H9 (cell line): ENCODE data around the gene ZNF768. TPM values are rescaled to one million over a fixed set of nuclear protein-coding genes. Genes with fewer than 3 reads are reported as not detected.

Experiments
- DNase-seq: peaks from one replicate; pipeline ENCODE4 v3.0.0-alpha.2; 2017
- H2AFZ ChIP-seq: one replicate; pipeline ENCODE4 v1.6.1; 2013; ENCODE audit warnings: mild to moderate bottlenecking, low read length, control low read depth, moderate library complexity
- H2AK5ac ChIP-seq: 2 replicates; pipeline ENCODE4 v1.6.1; 2013; ENCODE audit warnings: low read length, control low read depth, mixed read lengths; ENCODE audit not compliant: insufficient read length
- H2BK120ac ChIP-seq: one replicate; pipeline ENCODE4 v1.6.1; 2013; ENCODE audit warnings: low read depth, mild to moderate bottlenecking, low read length, control low read depth, inconsistent platforms; ENCODE audit not compliant: poor library complexity, severe bottlenecking
- H2BK12ac ChIP-seq: 2 replicates; pipeline ENCODE4 v1.6.1; 2013; ENCODE audit warnings: low read length, control low read depth, mixed read lengths, low read depth; ENCODE audit not compliant: insufficient read length
- H2BK15ac ChIP-seq: 2 replicates; pipeline ENCODE4 v1.6.1; 2013; ENCODE audit warnings: low read depth, low read length, control low read depth
- H2BK20ac ChIP-seq: one replicate; pipeline ENCODE4 v1.6.1; 2013; ENCODE audit warnings: low read depth, mild to moderate bottlenecking, low read length, control low read depth, inconsistent platforms; ENCODE audit not compliant: poor library complexity, severe bottlenecking
- H2BK5ac ChIP-seq: 2 replicates; pipeline ENCODE4 v1.6.1; 2013; ENCODE audit warnings: low read length, control low read depth, mixed read lengths; ENCODE audit not compliant: insufficient read length
- H3K14ac ChIP-seq: 2 replicates; pipeline ENCODE4 v1.6.1; 2013; ENCODE audit warnings: low read length, control low read depth; ENCODE audit not compliant: insufficient read depth
- H3K18ac ChIP-seq: 2 replicates; pipeline ENCODE4 v1.6.1; 2013; ENCODE audit warnings: low read depth, mild to moderate bottlenecking, mixed read lengths, low read length, control low read depth; ENCODE audit not compliant: insufficient read length
- H3K23ac ChIP-seq: 2 replicates; pipeline ENCODE4 v1.6.1; 2013; ENCODE audit warnings: low read length, control low read depth, mixed read lengths, low read depth; ENCODE audit not compliant: insufficient read length
- H3K23me2 ChIP-seq: 2 replicates; pipeline ENCODE4 v1.6.1; 2013; ENCODE audit warnings: low read depth, mild to moderate bottlenecking, mixed read lengths, low read length, control low read depth; ENCODE audit not compliant: insufficient read length, poor library complexity, severe bottlenecking
- H3K27ac ChIP-seq: 2 replicates; pipeline ENCODE4 v1.5.1; 2013; ENCODE audit warnings: low read length, control low read depth, mixed read lengths, low read depth; ENCODE audit not compliant: insufficient read length
- H3K27me3 ChIP-seq: 2 replicates; pipeline ENCODE4 v1.6.1; 2013; ENCODE audit warnings: low read length, control low read depth, inconsistent platforms; ENCODE audit not compliant: insufficient read depth
- H3K4ac ChIP-seq: 2 replicates; pipeline ENCODE4 v1.6.1; 2013; ENCODE audit warnings: low read depth, mild to moderate bottlenecking, control low read depth, inconsistent platforms, low read length, moderate library complexity
- H3K4me1 ChIP-seq: 2 replicates; pipeline ENCODE4 v1.6.1; 2013; ENCODE audit warnings: low read length, control low read depth, inconsistent platforms; ENCODE audit not compliant: insufficient read depth
- H3K4me2 ChIP-seq: 2 replicates; pipeline ENCODE4 v1.6.1; 2013; ENCODE audit warnings: low read length, control low read depth, mixed read lengths; ENCODE audit not compliant: insufficient read length, insufficient read depth
- H3K56ac ChIP-seq: 2 replicates; pipeline ENCODE4 v1.6.1; 2013; ENCODE audit warnings: low read depth, mild to moderate bottlenecking, mixed read lengths, low read length, control low read depth; ENCODE audit not compliant: insufficient read length
- H3K79me1 ChIP-seq: 2 replicates; pipeline ENCODE4 v1.6.1; 2013; ENCODE audit warnings: low read depth, mild to moderate bottlenecking, moderate library complexity, low read length, control low read depth, inconsistent platforms; ENCODE audit not compliant: insufficient read depth, poor library complexity, severe bottlenecking
- H3K79me2 ChIP-seq: 2 replicates; pipeline ENCODE4 v1.6.1; 2013; ENCODE audit warnings: low read length, control low read depth, inconsistent platforms; ENCODE audit not compliant: insufficient read depth
- H3K9ac ChIP-seq: 2 replicates; pipeline ENCODE4 v1.6.1; 2013; ENCODE audit warnings: low read length, control low read depth, mixed read lengths; ENCODE audit not compliant: insufficient read length; ENCODE audit errors: extremely low read depth
- H3K9me3 ChIP-seq: one replicate; pipeline ENCODE4 v1.6.1; 2013; ENCODE audit warnings: low read depth, low read length, inconsistent platforms; ENCODE audit not compliant: control insufficient read depth
- H3T11ph ChIP-seq: one replicate; pipeline ENCODE4 v1.6.1; 2013; ENCODE audit warnings: mild to moderate bottlenecking, low read length, control low read depth, inconsistent platforms
- H4K20me1 ChIP-seq: one replicate; pipeline ENCODE4 v1.6.1; 2013; ENCODE audit not compliant: control insufficient read depth, insufficient read length, insufficient read depth
- H4K5ac ChIP-seq: 2 replicates; pipeline ENCODE4 v1.6.1; 2013; ENCODE audit warnings: low read depth, mild to moderate bottlenecking, mixed read lengths, low read length, control low read depth; ENCODE audit not compliant: insufficient read length
- H4K8ac ChIP-seq: replicated peaks from 2 replicates; pipeline ENCODE4 v1.6.1; 2013; ENCODE audit warnings: low read length, control low read depth, mixed read lengths, low read depth; ENCODE audit not compliant: insufficient read length
- H4K91ac ChIP-seq: 2 replicates; pipeline ENCODE4 v1.6.1; 2013; ENCODE audit warnings: low read depth, mild to moderate bottlenecking, moderate library complexity, mixed read lengths, low read length, control low read depth; ENCODE audit not compliant: insufficient read length
- H3K27ac Mint-ChIP-seq, 3 experiments: 2 replicates in 2 of 3; 3 replicates in 1 of 3; pipeline ENCODE4 v1.8.0; 2020 to 2021; ENCODE audit warnings: mixed read lengths in 3 of 3, mild to moderate bottlenecking in 1 of 3, moderate library complexity in 1 of 3
- H3K27me3 Mint-ChIP-seq: 2 replicates; pipeline ENCODE4 v1.8.0; 2021; ENCODE audit warnings: low read depth, mild to moderate bottlenecking, moderate library complexity, mixed read lengths
- H3K36me3 Mint-ChIP-seq, 3 experiments: 2 replicates in 2 of 3; 3 replicates in 1 of 3; pipeline ENCODE4 v1.8.0; 2020 to 2021; ENCODE audit warnings: low read depth in 3 of 3, mixed read lengths in 3 of 3; ENCODE audit not compliant: insufficient read depth in 1 of 3
- H3K4me1 Mint-ChIP-seq, 2 experiments: 2 replicates each; pipeline ENCODE4 v1.8.0; 2020; ENCODE audit warnings: mixed read lengths in 2 of 2
- H3K4me3 Mint-ChIP-seq, 2 experiments: 2 replicates in 1 of 2; 3 replicates in 1 of 2; pipeline ENCODE4 v1.8.0; 2020 to 2021; ENCODE audit warnings: mild to moderate bottlenecking in 2 of 2, mixed read lengths in 2 of 2, moderate library complexity in 1 of 2
- H3K9me3 Mint-ChIP-seq, 2 experiments: 2 replicates in 1 of 2; 3 replicates in 1 of 2; pipeline ENCODE4 v1.8.0; 2020; ENCODE audit warnings: mild to moderate bottlenecking in 2 of 2, mixed read lengths in 2 of 2, moderate library complexity in 1 of 2
- WGBS: extraction: QIAGEN DNeasy Blood & Tissue Kit; methylation state at CpG from one replicate; pipeline ENCODE4 v1.1.7; 2013; ENCODE audit warnings: missing lambda C conversion rate, low lambda C conversion rate, mixed read lengths; ENCODE audit not compliant: insufficient read length; ENCODE audit errors: extremely low coverage; 5-methylcytosine and 5-hydroxymethylcytosine counted together
- total RNA-seq: library from RNA; stranded (reverse); gene quantifications from 2 replicates; pipeline ENCODE4 v1.2.1, GENCODE V29; 2021
- TF ChIP-seq, protein P1 (sequence below): fragments of 200-600 bp; sonication (generic); conservative IDR thresholded peaks from 3 replicates; pipeline ENCODE4 v1.8.0; 2021; ENCODE audit warnings: antibody characterized with exemption, mild to moderate bottlenecking

The ZNF768 gene
- total RNA-seq, 1 experiment from 2014 or later = 40.0 TPM

DNA sequence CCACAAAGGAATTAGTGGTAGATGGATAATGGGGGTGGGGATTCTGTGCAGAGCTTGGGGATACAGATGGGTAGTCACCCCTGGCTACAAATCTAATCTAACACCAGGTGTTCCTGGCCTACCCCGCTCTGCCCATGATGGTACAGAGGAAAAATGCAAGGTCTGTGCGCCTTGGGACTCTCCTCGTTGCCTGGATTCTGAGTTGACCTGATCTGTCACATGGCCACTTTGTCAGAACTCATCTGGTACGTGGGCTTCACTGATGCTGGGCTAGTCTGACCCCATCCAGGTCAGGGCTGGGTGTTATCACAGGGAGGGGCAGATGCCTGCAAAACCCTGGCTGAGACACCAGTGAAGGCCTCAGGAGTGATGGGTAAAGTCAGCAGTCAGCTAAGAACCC, 26.6 kb upstream of the ZNF768 start:
- Histone ChIP-seq H3K14ac (no peak overlapping the region), H2BK5ac (no peak overlapping the region), H2AFZ (no peak overlapping the region), H3K9ac (no peak overlapping the region), H2BK15ac (no peak overlapping the region), H3K23me2 (peaks cover 4% of the 10 kb centered on the region), H3K56ac (no peak overlapping the region), H4K5ac (no peak overlapping the region), H3K4me1 (peaks cover 3% of the 10 kb centered on the region; the same call in 1 of the 2 replicates), H3T11ph (no peak overlapping the region), H3K23ac (no peak overlapping the region), H2AK5ac (no peak overlapping the region), H3K27ac (no peak overlapping the region), H2BK12ac (no peak overlapping the region), H2BK20ac (no peak overlapping the region), H4K8ac (no peak overlapping the region), H3K27me3 (no peaks in the 10 kb centered on the region), H3K9me3 (no peaks in the 10 kb centered on the region), H4K20me1 (no peaks in the 10 kb centered on the region), H3K18ac (no peak overlapping the region), H4K91ac (no peak overlapping the region), H3K4ac (no peak overlapping the region), H2BK120ac (no peak overlapping the region), H3K79me1 (no peaks in the 10 kb centered on the region), H3K4me2 (no peak overlapping the region), H3K79me2 (no peaks in the 10 kb centered on the region)
- Mint-ChIP-seq H3K4me3 (no peak overlapping the region), H3K27ac (peak overlapping the region in 1 of 3 experiments; percentile 55; a peak in 1 of 7 replicates), H3K36me3 (peaks cover 5 to 32% (median 30%) of the 10 kb centered on the region in 3 experiments), H3K27me3 (peaks cover under 1% of the 10 kb centered on the region; the same call in 1 of the 2 replicates), H3K4me1 (peaks cover 22 to 30% of the 10 kb centered on the region in 2 experiments), H3K9me3 (peaks cover 0 to 3% of the 10 kb centered on the region in 2 experiments; a peak in 1 of 5 replicates)
- WGBS = no CpG with 5 or more reads among the region's 4 CpGs
- DNase-seq = no peak
- TF ChIP-seq, protein P1, sequence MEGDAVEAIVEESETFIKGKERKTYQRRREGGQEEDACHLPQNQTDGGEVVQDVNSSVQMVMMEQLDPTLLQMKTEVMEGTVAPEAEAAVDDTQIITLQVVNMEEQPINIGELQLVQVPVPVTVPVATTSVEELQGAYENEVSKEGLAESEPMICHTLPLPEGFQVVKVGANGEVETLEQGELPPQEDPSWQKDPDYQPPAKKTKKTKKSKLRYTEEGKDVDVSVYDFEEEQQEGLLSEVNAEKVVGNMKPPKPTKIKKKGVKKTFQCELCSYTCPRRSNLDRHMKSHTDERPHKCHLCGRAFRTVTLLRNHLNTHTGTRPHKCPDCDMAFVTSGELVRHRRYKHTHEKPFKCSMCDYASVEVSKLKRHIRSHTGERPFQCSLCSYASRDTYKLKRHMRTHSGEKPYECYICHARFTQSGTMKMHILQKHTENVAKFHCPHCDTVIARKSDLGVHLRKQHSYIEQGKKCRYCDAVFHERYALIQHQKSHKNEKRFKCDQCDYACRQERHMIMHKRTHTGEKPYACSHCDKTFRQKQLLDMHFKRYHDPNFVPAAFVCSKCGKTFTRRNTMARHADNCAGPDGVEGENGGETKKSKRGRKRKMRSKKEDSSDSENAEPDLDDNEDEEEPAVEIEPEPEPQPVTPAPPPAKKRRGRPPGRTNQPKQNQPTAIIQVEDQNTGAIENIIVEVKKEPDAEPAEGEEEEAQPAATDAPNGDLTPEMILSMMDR = no peak
